Mesothelial cell of epicardium (in vitro differentiated cells): ENCODE results near the gene ADRB1. TPM values are rescaled to one million over a fixed set of nuclear protein-coding genes. Genes with fewer than 3 reads are reported as not detected.
A peak's percentile ranks its signal among the peaks of the same experiment; 100 is the strongest.

Experiments used
- DNase-seq, 2 experiments: peaks; one replicate each; pipeline ENCODE4 v3.0.0; 2021; ENCODE audit warnings: low spot score in 2 of 2; ENCODE audit not compliant: unreplicated experiment in 2 of 2
- H3K27ac Mint-ChIP-seq: 2 replicates; pipeline ENCODE4 v1.8.0; 2021; ENCODE audit warnings: mixed read lengths
- H3K27me3 Mint-ChIP-seq: 2 replicates; pipeline ENCODE4 v1.8.0; 2021; ENCODE audit warnings: low read depth, mixed read lengths
- H3K36me3 Mint-ChIP-seq: 2 replicates; pipeline ENCODE4 v1.8.0; 2021; ENCODE audit warnings: mixed read lengths
- H3K4me1 Mint-ChIP-seq: 2 replicates; pipeline ENCODE4 v1.8.0; 2021; ENCODE audit warnings: mixed read lengths
- H3K4me3 Mint-ChIP-seq: 2 replicates; pipeline ENCODE4 v1.8.0; 2021; ENCODE audit warnings: mild to moderate bottlenecking, moderate library complexity, mixed read lengths
- H3K9me3 Mint-ChIP-seq: 2 replicates; pipeline ENCODE4 v1.8.0; 2021; ENCODE audit warnings: mixed read lengths
- total RNA-seq: library from RNA; stranded (reverse); gene quantifications from 3 replicates; pipeline ENCODE4 v1.2.1, GENCODE V29; 2021
- TF ChIP-seq, protein P1 (sequence below): fragments of 200-600 bp; sonication (generic); IDR thresholded peaks from one replicate; pipeline ENCODE4 v1.5.0; 2021; ENCODE audit warnings: antibody characterized with exemption; ENCODE audit not compliant: unreplicated experiment

ADRB1 gene
- total RNA-seq, 1 donor from 2014 or later, result 0.18 TPM

GRCh38 chr10:114026189-114027040, 17.3 kb upstream of the ADRB1 start:
- Mint-ChIP-seq H3K9me3 (no peaks in the 10 kb centered on the region), H3K27ac (peak overlapping the region; percentile 58), H3K36me3 (no peaks in the 10 kb centered on the region), H3K4me1 (peaks cover 48% of the 10 kb centered on the region), H3K4me3 (no peak overlapping the region), H3K27me3 (peaks cover 28% of the 10 kb centered on the region)
- TF ChIP-seq, protein P1, sequence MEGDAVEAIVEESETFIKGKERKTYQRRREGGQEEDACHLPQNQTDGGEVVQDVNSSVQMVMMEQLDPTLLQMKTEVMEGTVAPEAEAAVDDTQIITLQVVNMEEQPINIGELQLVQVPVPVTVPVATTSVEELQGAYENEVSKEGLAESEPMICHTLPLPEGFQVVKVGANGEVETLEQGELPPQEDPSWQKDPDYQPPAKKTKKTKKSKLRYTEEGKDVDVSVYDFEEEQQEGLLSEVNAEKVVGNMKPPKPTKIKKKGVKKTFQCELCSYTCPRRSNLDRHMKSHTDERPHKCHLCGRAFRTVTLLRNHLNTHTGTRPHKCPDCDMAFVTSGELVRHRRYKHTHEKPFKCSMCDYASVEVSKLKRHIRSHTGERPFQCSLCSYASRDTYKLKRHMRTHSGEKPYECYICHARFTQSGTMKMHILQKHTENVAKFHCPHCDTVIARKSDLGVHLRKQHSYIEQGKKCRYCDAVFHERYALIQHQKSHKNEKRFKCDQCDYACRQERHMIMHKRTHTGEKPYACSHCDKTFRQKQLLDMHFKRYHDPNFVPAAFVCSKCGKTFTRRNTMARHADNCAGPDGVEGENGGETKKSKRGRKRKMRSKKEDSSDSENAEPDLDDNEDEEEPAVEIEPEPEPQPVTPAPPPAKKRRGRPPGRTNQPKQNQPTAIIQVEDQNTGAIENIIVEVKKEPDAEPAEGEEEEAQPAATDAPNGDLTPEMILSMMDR, result no peak
- DNase-seq, result no peak

- no peaks in the 10 kb centered on the region for H3K36me3 Mint-ChIP-seq
- H3K27me3 Mint-ChIP-seq, result peaks cover 28% of the 10 kb centered on the region
- no peaks in the 10 kb centered on the region for H3K9me3 Mint-ChIP-seq
- no peak for DNase-seq
- peak overlapping the region; percentile 58 for H3K27ac Mint-ChIP-seq
- TF ChIP-seq, protein P1, result no peak
- H3K4me3 Mint-ChIP-seq, result no peak overlapping the region
- H3K4me1 Mint-ChIP-seq, result peaks cover 42% of the 10 kb centered on the region
Observed at GRCh38 chr10:114027041-114027394, 16.6 kb upstream of the ADRB1 start.

- Mint-ChIP-seq H3K4me3 (no peak overlapping the region), H3K4me1 (peaks cover 32% of the 10 kb centered on the region), H3K27ac (no peak overlapping the region), H3K9me3 (no peaks in the 10 kb centered on the region), H3K36me3 (no peaks in the 10 kb centered on the region), H3K27me3 (peaks cover 28% of the 10 kb centered on the region)
- TF ChIP-seq, protein P1, result no peak
- no peak for DNase-seq
Observed at GRCh38 chr10:114027951-114028350, 15.7 kb upstream of the ADRB1 start.

DNA sequence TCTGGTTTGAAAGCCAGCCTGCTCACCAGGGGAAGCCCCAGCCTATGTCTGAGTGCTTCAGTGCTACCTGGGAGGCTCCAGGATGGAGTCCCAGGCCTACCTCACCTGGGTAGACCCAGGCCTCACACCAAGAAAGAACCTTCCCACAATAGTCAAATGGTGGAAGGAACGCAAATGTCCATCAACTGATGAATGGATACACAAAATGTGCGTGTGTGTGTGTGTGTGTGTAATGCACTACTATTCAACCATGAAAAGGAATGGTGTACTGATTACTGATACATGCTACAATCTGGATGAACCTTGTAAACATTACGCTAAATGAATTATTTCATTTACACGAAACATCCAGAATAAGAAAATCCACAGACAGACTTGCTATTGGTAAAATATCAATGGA, 15.2 kb upstream of the ADRB1 start:
- Mint-ChIP-seq H3K4me1 (peaks cover 28% of the 10 kb centered on the region), H3K4me3 (no peak overlapping the region), H3K27me3 (peaks cover 28% of the 10 kb centered on the region), H3K27ac (no peak overlapping the region), H3K9me3 (no peaks in the 10 kb centered on the region), H3K36me3 (no peaks in the 10 kb centered on the region)
- TF ChIP-seq, protein P1, result no peak
- DNase-seq, result no peak

DNA sequence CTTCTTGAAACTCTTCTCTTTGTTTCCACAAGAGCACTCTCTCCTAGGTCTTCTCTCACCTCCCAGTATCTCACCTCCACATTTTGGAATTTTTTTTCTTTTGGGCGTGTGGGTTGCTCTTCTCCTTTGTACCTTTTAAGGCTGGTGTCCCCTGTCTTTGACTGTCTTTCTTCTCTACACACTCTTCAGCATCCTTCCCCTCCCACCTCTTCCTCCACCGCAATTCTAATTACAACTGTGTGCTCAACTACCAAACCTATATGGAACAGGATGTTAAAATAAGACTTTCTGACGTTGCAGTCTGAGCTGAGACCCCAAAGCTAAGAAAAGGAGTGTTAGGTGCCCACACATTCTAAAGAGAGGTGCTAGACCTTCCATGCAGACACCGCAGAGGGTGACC, 14.0 kb upstream of the ADRB1 start:
- peaks cover 27% of the 10 kb centered on the region for H3K27me3 Mint-ChIP-seq
- H3K4me1 Mint-ChIP-seq, result peaks cover 25% of the 10 kb centered on the region
- no peaks in the 10 kb centered on the region for H3K9me3 Mint-ChIP-seq
- no peak overlapping the region for H3K27ac Mint-ChIP-seq
- no peaks in the 10 kb centered on the region for H3K36me3 Mint-ChIP-seq
- H3K4me3 Mint-ChIP-seq, result no peak overlapping the region
- TF ChIP-seq, protein P1, result no peak
- no peak for DNase-seq
